Prostate gland (tissue), 2 donors: Measurements from ENCODE around the gene SERINC5. TPM values are rescaled to one million over a fixed set of nuclear protein-coding genes. Genes with fewer than 3 reads are reported as not detected.

ENCODE experiments used
- DNase-seq: peaks from one replicate; pipeline ENCODE4 v3.0.0-alpha.2; 2019; ENCODE audit warnings: low spot score
- H3K27ac ChIP-seq, 2 donors: fragments of 200-600 bp; sonication (generic); 2 replicates each; pipeline ENCODE4 v1.5.1; 2017 to 2019
- H3K27me3 ChIP-seq: fragments of 200-600 bp; sonication (generic); replicated peaks from 2 replicates; pipeline ENCODE4 v1.5.1; 2019; ENCODE audit not compliant: insufficient read depth
- H3K36me3 ChIP-seq, 2 donors: fragments of 200-600 bp; sonication (generic); 1 replicate in 1 of 2; 2 replicates in 1 of 2; pipeline versions ENCODE4 v1.5.1 to v1.8.1; 2017 to 2019
- H3K4me1 ChIP-seq: fragments of 200-600 bp; sonication (generic); replicated peaks from 2 replicates; pipeline ENCODE4 v1.5.1; 2019
- H3K4me3 ChIP-seq, 2 donors: fragments of 200-600 bp; sonication (generic); 2 replicates each; pipeline ENCODE4 v1.5.1; 2017 to 2019
- H3K9me3 ChIP-seq: fragments of 200-600 bp; sonication (generic); 2 replicates; pipeline ENCODE4 v1.5.1; 2017
- CTCF ChIP-seq, 4 experiments: fragments of 200-600 bp in 2 of 4; fragments of 450-650 bp in 2 of 4; sonication (generic) in 2 of 4; IDR thresholded peaks; 1 replicate in 3 of 4; 2 replicates in 1 of 4; pipeline ENCODE4 v1.5.1; 2016 to 2019; ENCODE audit warnings: antibody characterized with exemption in 4 of 4, mild to moderate bottlenecking in 2 of 4, moderate library complexity in 2 of 4
- POLR2A ChIP-seq: fragments of 450-650 bp; IDR thresholded peaks from one replicate; pipeline ENCODE4 v1.6.1; 2016; ENCODE audit warnings: antibody characterized with exemption, mild to moderate bottlenecking
- POLR2AphosphoS5 ChIP-seq: sonication (generic); formaldehyde crosslinking; IDR thresholded peaks from one replicate; pipeline ENCODE4 v1.6.1; 2017; ENCODE audit warnings: antibody characterized with exemption
- WGBS: methylation state at CpG from one replicate; pipeline ENCODE4 v1.1.5; 2018; 5-methylcytosine and 5-hydroxymethylcytosine counted together
- intact Hi-C: fragments of 100-400 bp; cut with DNase I; formaldehyde crosslinking; loops from one replicate; pipeline ENCODE4 v1.14.2; 2022
- total RNA-seq, 2 donors: library from RNA; depleted of rRNA; stranded (reverse); fragments of >200 nt; gene quantifications; one replicate each; pipeline ENCODE4 v1.1.0, GENCODE V29; 2016

The SERINC5 gene
- total RNA-seq, 2 donors from 2014 or later = 127 to 205 TPM

DNA sequence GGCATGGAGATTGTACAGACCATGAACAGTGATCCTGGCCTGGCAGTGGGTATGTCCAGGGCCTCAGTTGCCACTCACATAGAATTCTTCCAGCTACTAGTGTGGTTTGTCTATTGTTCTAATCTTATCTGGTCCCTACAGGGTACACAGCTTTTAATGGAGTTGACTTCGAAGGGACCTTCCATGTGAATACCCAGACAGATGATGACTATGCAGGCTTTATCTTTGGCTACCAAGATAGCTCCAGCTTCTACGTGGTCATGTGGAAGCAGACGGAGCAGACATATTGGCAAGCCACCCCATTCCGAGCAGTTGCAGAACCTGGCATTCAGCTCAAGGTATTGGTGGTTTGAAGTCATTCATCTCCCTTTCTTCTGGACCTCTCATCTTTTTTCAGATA, 176.9 kb downstream of the SERINC5 start:
- no peaks in the 10 kb centered on the region for H3K36me3 ChIP-seq
- no peaks in the 10 kb centered on the region for H3K4me1 ChIP-seq
- H3K9me3 ChIP-seq = no peaks in the 10 kb centered on the region
- 92% methylated on average over 4 of the region's 4 CpGs for WGBS
- no peak for TF ChIP-seq POLR2A
- TF ChIP-seq CTCF (IDR thresholded peaks at IDR 0.05) = no peak
- TF ChIP-seq POLR2AphosphoS5 = no peak
- DNase-seq = no peak
- intact Hi-C loops = loop anchor here (5.0 kb wide), 1 partner anchor 517 kb away; no protein-coding TSS in a partner anchor
- no peaks in the 10 kb centered on the region for H3K27me3 ChIP-seq
- no peak overlapping the region for H3K27ac ChIP-seq
- H3K4me3 ChIP-seq = no peak overlapping the region

DNA sequence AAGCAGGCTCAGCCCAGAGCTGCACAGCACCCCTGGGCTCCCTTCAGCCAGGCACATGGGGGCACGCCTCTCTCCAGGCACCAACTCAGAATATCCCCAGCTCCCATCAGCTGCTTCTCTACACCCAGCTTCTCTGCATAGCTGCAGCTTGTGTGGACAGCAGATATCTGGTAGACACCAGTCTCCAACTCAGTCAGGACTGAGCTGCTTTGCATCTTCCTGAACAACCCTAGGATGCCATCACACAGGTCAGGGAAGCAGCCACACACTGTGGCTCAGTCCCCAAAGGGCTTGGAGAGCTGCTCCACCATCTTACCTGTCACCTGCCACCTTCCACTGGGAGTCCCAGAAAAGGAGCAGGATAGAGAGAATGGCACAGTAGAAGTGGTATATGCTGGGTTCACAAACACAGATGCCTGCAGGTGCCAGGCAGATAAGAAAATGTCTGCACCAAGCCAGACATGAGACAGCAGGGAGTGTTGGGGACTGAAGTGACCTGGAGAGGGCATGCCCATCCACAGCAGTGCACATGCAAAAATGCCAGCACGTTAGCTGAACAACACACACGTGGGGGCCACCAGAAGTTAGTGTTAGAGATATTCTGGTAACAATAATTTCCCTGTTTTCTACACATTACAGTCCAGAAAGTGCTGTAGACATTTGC, 178.7 kb downstream of the SERINC5 start:
- no peak for DNase-seq
- intact Hi-C loops = loop anchor here (5.0 kb wide), 1 partner anchor 515 kb away; no protein-coding TSS in a partner anchor
- WGBS = 91% methylated on average over 3 of the region's 3 CpGs
- Histone ChIP-seq H3K36me3 (no peaks in the 10 kb centered on the region), H3K4me3 (no peak overlapping the region), H3K27me3 (no peaks in the 10 kb centered on the region), H3K9me3 (no peaks in the 10 kb centered on the region), H3K4me1 (no peaks in the 10 kb centered on the region), H3K27ac (no peak overlapping the region)
- no peak for TF ChIP-seq POLR2AphosphoS5
- TF ChIP-seq POLR2A = no peak
- TF ChIP-seq CTCF (IDR thresholded peaks at IDR 0.05) = no peak

DNA sequence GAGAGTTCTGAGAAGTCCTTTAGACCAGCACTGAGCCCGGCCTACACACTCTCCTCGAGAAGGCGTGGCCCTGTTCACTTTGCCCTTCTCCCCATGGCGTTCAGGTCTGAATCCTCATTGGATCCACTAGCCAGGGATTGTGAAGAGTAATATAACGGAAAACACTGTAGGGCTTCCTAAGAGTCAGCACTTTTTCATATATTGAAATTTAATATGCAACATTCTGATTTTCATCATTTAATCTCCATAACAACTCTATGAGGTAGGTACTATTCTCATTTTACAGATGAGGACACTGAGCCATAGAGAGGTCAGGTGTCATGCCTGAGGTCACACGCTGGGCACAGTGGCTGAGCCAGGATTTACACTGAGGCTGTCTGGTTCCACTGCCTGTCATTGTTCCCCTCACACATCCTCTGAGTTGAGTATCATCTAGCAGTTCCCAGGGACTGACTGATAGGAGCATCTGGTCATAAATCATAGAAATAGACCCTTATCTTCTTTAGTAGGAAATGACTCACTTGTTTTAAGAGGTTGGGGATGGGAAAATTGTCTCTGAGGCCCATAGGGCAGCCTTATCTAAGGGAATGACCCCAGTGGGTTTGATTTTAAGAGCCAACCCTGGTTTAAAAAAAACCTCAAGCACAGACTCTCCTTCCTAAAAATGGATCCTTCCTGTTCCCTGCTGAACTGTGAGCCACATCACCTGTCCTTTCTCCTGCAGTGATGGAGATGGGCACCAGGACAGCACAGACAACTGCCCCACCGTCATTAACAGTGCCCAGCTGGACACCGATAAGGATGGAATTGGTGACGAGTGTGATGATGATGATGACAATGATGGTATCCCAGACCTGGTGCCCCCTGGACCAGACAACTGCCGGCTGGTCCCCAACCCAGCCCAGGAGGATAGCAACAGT, 179.5 kb downstream of the SERINC5 start:
- Histone ChIP-seq H3K4me3 (no peak overlapping the region), H3K36me3 (no peaks in the 10 kb centered on the region), H3K27me3 (no peaks in the 10 kb centered on the region), H3K9me3 (no peaks in the 10 kb centered on the region), H3K27ac (no peak overlapping the region), H3K4me1 (no peaks in the 10 kb centered on the region)
- intact Hi-C loops = loop anchor here (5.0 kb wide), 1 partner anchor 514 kb away; no protein-coding TSS in a partner anchor
- 91% methylated on average over 10 of the region's 10 CpGs for WGBS
- DNase-seq = no peak
- TF ChIP-seq POLR2AphosphoS5 (no peak), CTCF (IDR thresholded peaks at IDR 0.05) (no peak), POLR2A (no peak)

DNA sequence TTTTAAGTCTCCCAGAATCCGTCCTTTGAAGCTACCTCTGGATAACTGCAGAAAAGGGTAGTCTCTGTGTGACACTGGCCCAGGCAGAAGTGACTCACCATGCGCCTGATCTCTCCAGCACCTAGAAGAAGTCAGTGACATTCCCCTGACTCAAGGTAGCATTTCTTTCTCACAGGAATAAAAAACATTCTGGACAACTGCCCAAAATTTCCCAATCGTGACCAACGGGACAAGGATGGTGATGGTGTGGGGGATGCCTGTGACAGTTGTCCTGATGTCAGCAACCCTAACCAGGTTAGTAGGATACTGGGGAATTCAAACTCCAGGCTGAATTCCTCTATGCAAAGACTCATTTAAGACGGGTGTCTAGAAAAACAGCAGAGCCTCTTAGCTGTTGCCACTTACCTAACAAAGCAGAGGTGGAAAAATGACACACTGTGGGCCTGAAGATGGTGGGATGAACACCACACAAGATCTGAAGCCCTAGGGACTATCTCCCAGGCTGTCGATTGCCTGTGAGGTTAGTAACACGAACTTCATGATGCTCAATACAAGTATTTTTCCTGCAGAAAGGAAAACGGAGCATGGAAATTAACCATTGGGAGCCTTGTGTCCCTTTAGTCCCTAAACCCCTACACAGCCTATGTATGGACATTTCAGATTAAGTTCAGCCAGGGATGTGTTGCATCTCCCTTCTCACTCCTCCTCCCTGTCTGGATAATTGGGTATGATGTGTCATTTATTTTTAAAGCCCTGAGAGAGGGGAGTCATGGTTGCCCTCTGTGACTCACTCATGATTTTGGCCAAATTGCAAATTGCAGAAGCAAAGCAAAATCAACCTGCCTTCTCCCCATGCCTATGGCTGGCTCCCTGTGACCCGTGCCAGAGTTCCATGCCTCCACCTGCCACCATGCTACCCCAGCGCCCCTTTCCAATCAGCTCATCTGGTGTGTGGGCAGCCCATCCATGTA, 183.5 kb downstream of the SERINC5 start:
- WGBS = 82% methylated on average over 10 of the region's 10 CpGs
- H3K36me3 ChIP-seq = no peaks in the 10 kb centered on the region
- no peaks in the 10 kb centered on the region for H3K27me3 ChIP-seq
- H3K27ac ChIP-seq = no peak overlapping the region
- intact Hi-C loops = no loop called here
- no peak for DNase-seq
- no peak overlapping the region for H3K4me3 ChIP-seq
- H3K9me3 ChIP-seq = no peaks in the 10 kb centered on the region
- no peaks in the 10 kb centered on the region for H3K4me1 ChIP-seq
- TF ChIP-seq POLR2A (no peak), CTCF (IDR thresholded peaks at IDR 0.05) (no peak), POLR2AphosphoS5 (no peak)
